Keratinocyte (primary cell): ENCODE measurements around the gene EGFL7. TPM values are rescaled to one million over a fixed set of nuclear protein-coding genes. Genes with fewer than 3 reads are reported as not detected.

ENCODE experiments used
- DNase-seq: peaks from one replicate; pipeline ENCODE4 v3.0.0-alpha.2; 2011; ENCODE audit warnings: low read depth, missing footprints, low spot score
- FAIRE-seq: peaks from 2 replicates; lab custom pipeline; 2011; peaks lifted over from hg19 to GRCh38; lab: Jason Lieb, UNC
- H2AFZ ChIP-seq: 2 replicates; pipeline ENCODE4 v1.6.0; 2012; ENCODE audit warnings: low read length, control low read depth, inconsistent platforms; ENCODE audit not compliant: control insufficient read depth
- H3K27ac ChIP-seq: 2 replicates; pipeline ENCODE4 v1.5.1; 2011; ENCODE audit warnings: low read length; ENCODE audit not compliant: control insufficient read depth, insufficient read depth
- H3K27me3 ChIP-seq: 3 replicates; pipeline ENCODE4 v1.6.0; 2011; ENCODE audit warnings: low read length; ENCODE audit not compliant: control insufficient read depth, insufficient read depth; ENCODE audit errors: extremely low read depth
- H3K36me3 ChIP-seq, 2 experiments: 2 replicates in 1 of 2; 3 replicates in 1 of 2; pipeline ENCODE4 v1.5.1; 2011; ENCODE audit warnings: low read length in 2 of 2, mild to moderate bottlenecking in 1 of 2; ENCODE audit not compliant: control insufficient read depth in 2 of 2, insufficient read depth in 2 of 2; ENCODE audit errors: extremely low read depth in 1 of 2
- H3K4me1 ChIP-seq: 3 replicates; pipeline ENCODE4 v1.5.1; 2011; ENCODE audit warnings: low read length; ENCODE audit not compliant: control insufficient read depth, insufficient read depth; ENCODE audit errors: extremely low read depth
- H3K4me2 ChIP-seq: 3 replicates; pipeline ENCODE4 v1.6.0; 2011; ENCODE audit warnings: low read depth, low read length; ENCODE audit not compliant: control insufficient read depth, insufficient read depth; ENCODE audit errors: extremely low read depth
- H3K4me3 ChIP-seq, 3 experiments: fragments of 200-600 bp in 1 of 3; sonication (generic) in 1 of 3; 2 replicates in 2 of 3; 3 replicates in 1 of 3; pipeline ENCODE4 v1.5.1; 2011 to 2016; ENCODE audit warnings: low read length in 3 of 3, mild to moderate bottlenecking in 3 of 3, control low read depth in 2 of 3, inconsistent platforms in 1 of 3, low read depth in 1 of 3, mixed read lengths in 1 of 3, mixed run types in 1 of 3, moderate library complexity in 1 of 3; ENCODE audit not compliant: control insufficient read depth in 2 of 3, insufficient read depth in 2 of 3; ENCODE audit errors: extremely low read depth in 1 of 3
- H3K79me2 ChIP-seq: 2 replicates; pipeline ENCODE4 v1.6.0; 2012; ENCODE audit warnings: low read length; ENCODE audit not compliant: control insufficient read depth, insufficient read depth
- H3K9ac ChIP-seq: 3 replicates; pipeline ENCODE4 v1.6.0; 2011; ENCODE audit warnings: low read length; ENCODE audit not compliant: control insufficient read depth, insufficient read depth; ENCODE audit errors: extremely low read depth
- H3K9me1 ChIP-seq: 3 replicates; pipeline ENCODE4 v1.6.0; 2011; ENCODE audit warnings: low read length; ENCODE audit not compliant: control insufficient read depth, insufficient read depth; ENCODE audit errors: extremely low read depth
- H3K9me3 ChIP-seq: 2 replicates; pipeline ENCODE4 v1.5.1; 2012; ENCODE audit warnings: low read depth, low read length; ENCODE audit not compliant: control insufficient read depth
- H4K20me1 ChIP-seq: 3 replicates; pipeline ENCODE4 v1.6.0; 2011; ENCODE audit warnings: low read length; ENCODE audit not compliant: control insufficient read depth, insufficient read depth; ENCODE audit errors: extremely low read depth
- EZH2 ChIP-seq: IDR thresholded peaks from one replicate; pipeline ENCODE4 v1.6.1; 2012; ENCODE audit warnings: inconsistent platforms, mild to moderate bottlenecking, low read length, moderate library complexity
- dilution Hi-C: fragments of 300-500 bp; cut with MboI; formaldehyde crosslinking; loops from one replicate; pipeline ENCODE4 v1.7.0; 2020; ENCODE audit warnings: low sequenced_read_pairs; ENCODE audit not compliant: extremely low pct_ligation_motif_present
- polyA plus RNA-seq, 5 experiments: library from polyadenylated mRNA; depleted of rRNA in 3 of 5; stranded (reverse) in 3 of 5; stranded (forward) in 1 of 5; unstranded in 1 of 5; fragments of >200 nt; gene quantifications; 1 replicate in 1 of 5; 2 replicates in 3 of 5; 3 replicates in 1 of 5; pipeline versions ENCODE4 v1.2.1 to v1.2.3, GENCODE V29; 2011 to 2012; ENCODE audit warnings: missing spikeins in 2 of 5, low read depth in 1 of 5, low replicate concordance in 1 of 5
- TF ChIP-seq, protein P1 (sequence below), 3 experiments: IDR thresholded peaks in 1 of 3; conservative IDR thresholded peaks in 1 of 3; optimal IDR thresholded peaks in 1 of 3; 2 replicates in 2 of 3; 3 replicates in 1 of 3; pipeline versions ENCODE3 to v1.5.1; 2011; ENCODE audit warnings: low read length in 3 of 3, mild to moderate bottlenecking in 3 of 3, moderate library complexity in 2 of 3, control low read depth in 1 of 3, inconsistent platforms in 1 of 3; ENCODE audit not compliant: insufficient read depth in 2 of 3; ENCODE audit errors: extremely low read depth in 1 of 3

The EGFL7 gene
- polyA plus RNA-seq, 1 donor (not counting 4 experiments of a cell fraction or from before 2014, with no cell fraction given) = 4.2 TPM

DNA sequence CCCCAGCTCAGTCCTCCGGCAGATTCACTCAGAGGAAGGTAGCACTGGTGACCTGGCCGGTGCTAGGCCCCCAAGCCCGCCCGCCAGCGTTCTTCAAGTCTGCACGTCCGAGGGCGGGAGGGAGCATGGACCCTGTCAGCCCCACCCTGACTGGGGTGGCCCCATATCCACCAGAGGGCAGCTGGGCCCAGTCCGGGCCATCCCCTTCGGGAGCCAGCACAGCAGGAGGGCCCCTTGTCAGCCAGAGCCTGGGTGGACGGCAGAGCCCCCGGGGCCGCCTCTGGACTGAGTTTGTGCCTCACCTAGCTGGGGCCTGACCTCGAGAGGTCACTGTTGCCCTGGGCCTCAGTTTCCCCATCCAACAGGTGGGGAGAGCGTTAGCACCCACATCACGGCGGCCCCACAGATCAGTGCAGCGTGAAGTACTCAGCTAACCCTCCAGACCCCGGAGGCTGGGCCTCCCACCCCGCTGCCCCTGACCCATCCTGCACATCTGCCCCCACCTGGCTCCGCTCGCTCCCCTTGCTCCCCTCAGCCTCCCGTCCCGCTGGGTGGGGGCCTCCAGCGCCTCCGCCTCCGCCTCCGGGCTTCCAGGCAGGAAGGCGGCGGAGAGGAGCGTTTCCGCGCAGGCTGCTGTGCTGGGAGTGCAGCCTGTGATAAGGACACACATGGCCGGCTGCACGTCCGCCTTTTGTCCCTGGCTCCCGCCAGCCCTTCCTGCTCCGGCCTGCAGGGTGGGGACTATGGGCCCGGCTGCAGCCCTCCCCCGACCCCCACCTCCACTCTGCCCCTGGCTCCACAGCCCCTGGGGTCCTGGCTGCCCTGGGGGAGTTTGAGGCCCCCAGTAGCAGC lies 16.6 kb upstream of the EGFL7 start:
- Histone ChIP-seq H3K27ac (no peak overlapping the region), H3K9ac (no peak overlapping the region), H3K4me3 (no peak overlapping the region), H3K9me1 (no peaks in the 10 kb centered on the region), H2AFZ (no peak overlapping the region), H4K20me1 (no peaks in the 10 kb centered on the region), H3K4me2 (no peak overlapping the region), H3K36me3 (no peaks in the 10 kb centered on the region), H3K4me1 (peaks cover 6% of the 10 kb centered on the region), H3K27me3 (peaks cover 36% of the 10 kb centered on the region), H3K9me3 (no peaks in the 10 kb centered on the region), H3K79me2 (no peaks in the 10 kb centered on the region)
- dilution Hi-C loops = no loop called here
- no peak for TF ChIP-seq EZH2
- TF ChIP-seq, protein P1, sequence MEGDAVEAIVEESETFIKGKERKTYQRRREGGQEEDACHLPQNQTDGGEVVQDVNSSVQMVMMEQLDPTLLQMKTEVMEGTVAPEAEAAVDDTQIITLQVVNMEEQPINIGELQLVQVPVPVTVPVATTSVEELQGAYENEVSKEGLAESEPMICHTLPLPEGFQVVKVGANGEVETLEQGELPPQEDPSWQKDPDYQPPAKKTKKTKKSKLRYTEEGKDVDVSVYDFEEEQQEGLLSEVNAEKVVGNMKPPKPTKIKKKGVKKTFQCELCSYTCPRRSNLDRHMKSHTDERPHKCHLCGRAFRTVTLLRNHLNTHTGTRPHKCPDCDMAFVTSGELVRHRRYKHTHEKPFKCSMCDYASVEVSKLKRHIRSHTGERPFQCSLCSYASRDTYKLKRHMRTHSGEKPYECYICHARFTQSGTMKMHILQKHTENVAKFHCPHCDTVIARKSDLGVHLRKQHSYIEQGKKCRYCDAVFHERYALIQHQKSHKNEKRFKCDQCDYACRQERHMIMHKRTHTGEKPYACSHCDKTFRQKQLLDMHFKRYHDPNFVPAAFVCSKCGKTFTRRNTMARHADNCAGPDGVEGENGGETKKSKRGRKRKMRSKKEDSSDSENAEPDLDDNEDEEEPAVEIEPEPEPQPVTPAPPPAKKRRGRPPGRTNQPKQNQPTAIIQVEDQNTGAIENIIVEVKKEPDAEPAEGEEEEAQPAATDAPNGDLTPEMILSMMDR (optimal IDR thresholded peaks at IDR 0.05 in 1 of 3, IDR thresholded peaks at IDR 0.05 in 1 of 3, conservative IDR thresholded peaks at IDR 0.05 in 1 of 3; ENCODE audit: extremely low read depth in 1 of 3, insufficient read depth in 2 of 3, low read length in 3 of 3) = no peak
- no peak for FAIRE-seq
- no peak for DNase-seq

DNA sequence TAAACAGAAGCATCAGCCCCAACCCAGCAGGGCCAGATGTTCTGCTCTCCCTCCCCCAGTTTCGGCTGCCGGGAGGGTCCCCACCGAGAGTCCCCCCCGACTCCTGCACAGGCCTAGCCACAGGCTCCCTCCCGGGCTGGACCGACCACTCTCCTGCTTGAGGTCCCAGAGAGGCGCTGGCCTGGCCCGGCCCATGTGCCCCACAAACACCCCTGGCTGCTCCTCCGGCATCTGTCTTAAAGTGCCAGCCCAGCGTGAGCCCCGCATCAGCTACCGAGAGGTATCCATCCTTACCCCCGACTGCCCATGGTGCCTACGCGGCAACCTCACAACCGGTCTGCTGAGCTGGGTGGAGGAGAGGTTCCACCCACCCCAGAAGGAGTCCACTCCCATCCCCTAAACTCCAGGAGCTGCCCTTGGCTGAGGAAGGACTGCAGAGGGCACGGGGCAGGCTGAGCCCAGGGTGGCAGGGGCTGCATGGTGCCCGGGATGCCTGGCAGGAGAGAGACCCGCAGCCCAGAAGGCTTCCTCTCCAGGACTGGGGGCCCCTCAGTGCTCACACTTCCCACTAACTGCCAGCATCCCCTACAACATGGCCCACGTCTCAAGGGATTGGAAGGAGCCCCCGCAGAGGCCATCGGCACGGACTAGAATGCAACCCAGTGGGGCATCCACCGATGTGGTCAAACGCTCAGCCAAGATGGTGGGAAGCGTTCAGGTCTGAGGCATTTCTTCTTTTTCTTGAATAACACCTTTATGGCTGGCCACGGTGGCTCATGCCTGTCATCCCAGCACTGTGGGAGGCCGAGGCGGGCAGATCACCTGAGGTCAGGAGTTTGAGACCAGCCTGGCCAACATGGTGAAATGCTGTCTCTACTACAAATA lies 15.6 kb upstream of the EGFL7 start:
- Histone ChIP-seq H3K36me3 (no peaks in the 10 kb centered on the region), H3K27me3 (peaks cover 36% of the 10 kb centered on the region), H3K4me2 (no peak overlapping the region), H3K9ac (no peak overlapping the region), H3K9me3 (no peaks in the 10 kb centered on the region), H2AFZ (no peak overlapping the region), H3K4me3 (no peak overlapping the region), H3K27ac (no peak overlapping the region), H3K79me2 (no peaks in the 10 kb centered on the region), H3K9me1 (no peaks in the 10 kb centered on the region), H4K20me1 (no peaks in the 10 kb centered on the region), H3K4me1 (peaks cover 6% of the 10 kb centered on the region)
- FAIRE-seq = no peak
- dilution Hi-C loops = no loop called here
- TF ChIP-seq, protein P1 (optimal IDR thresholded peaks at IDR 0.05 in 1 of 3, IDR thresholded peaks at IDR 0.05 in 1 of 3, conservative IDR thresholded peaks at IDR 0.05 in 1 of 3; ENCODE audit: extremely low read depth in 1 of 3, insufficient read depth in 2 of 3, low read length in 3 of 3) = no peak
- TF ChIP-seq EZH2 = no peak
- DNase-seq = no peak
